Chondrocyte (in vitro differentiated cells): ENCODE data around the gene LIMCH1. TPM values are rescaled to one million over a fixed set of nuclear protein-coding genes. Genes with fewer than 3 reads are reported as not detected.
A peak's percentile ranks its signal among the peaks of the same experiment; 100 is the strongest.

Experiments used
- DNase-seq: peaks from one replicate; pipeline ENCODE4 v3.0.0; 2021; ENCODE audit warnings: mixed read lengths, low spot score
- H3K27ac Mint-ChIP-seq: one replicate; pipeline ENCODE4 v1.8.0; 2021; ENCODE audit warnings: mild to moderate bottlenecking, moderate library complexity, mixed read lengths; ENCODE audit not compliant: unreplicated experiment
- H3K27me3 Mint-ChIP-seq: 2 replicates; pipeline ENCODE4 v1.8.0; 2021; ENCODE audit warnings: low read depth, mixed read lengths
- H3K36me3 Mint-ChIP-seq: 2 replicates; pipeline ENCODE4 v1.8.0; 2021; ENCODE audit warnings: low read depth, mixed read lengths
- H3K4me1 Mint-ChIP-seq: 2 replicates; pipeline ENCODE4 v1.8.0; 2021; ENCODE audit warnings: low read depth, mild to moderate bottlenecking, mixed read lengths
- H3K4me3 Mint-ChIP-seq: one replicate; pipeline ENCODE4 v1.8.0; 2021; ENCODE audit warnings: mild to moderate bottlenecking, moderate library complexity, mixed read lengths; ENCODE audit not compliant: unreplicated experiment
- H3K9me3 Mint-ChIP-seq: 2 replicates; pipeline ENCODE4 v1.8.0; 2021; ENCODE audit warnings: low read depth, mixed read lengths
- total RNA-seq: library from RNA; stranded (reverse); gene quantifications from 3 replicates; pipeline ENCODE4 v1.2.1, GENCODE V29; 2021
- TF ChIP-seq, protein P1 (sequence below): fragments of 200-600 bp; sonication (generic); IDR thresholded peaks from 2 replicates; pipeline ENCODE4 v1.5.0; 2021; ENCODE audit warnings: antibody characterized with exemption, mild to moderate bottlenecking, moderate library complexity

The LIMCH1 gene
- total RNA-seq, 1 donor from 2014 or later, result 9.8 TPM

DNA sequence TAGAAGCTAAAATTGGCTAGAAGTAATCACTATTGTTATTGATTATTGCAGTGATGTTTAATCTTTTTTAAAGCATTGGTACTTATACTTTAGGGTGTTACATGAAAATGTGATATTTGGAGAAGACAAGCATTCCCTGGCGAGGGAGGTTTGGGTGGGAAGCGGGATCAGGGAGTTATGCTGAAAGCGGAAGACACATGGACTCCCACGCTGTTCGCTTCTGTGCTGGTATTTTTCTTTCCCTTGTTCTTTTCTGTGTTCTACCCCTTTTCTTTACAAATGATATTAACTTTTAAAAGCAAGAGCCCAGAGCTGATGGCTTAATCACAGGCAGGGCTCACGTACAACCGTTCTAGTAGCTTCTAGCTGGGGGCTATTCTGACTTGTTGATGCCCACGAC lies 148.9 kb downstream of the LIMCH1 start:
- Mint-ChIP-seq H3K27ac (no peak overlapping the region), H3K4me1 (no peaks in the 10 kb centered on the region), H3K4me3 (no peak overlapping the region), H3K36me3 (no peaks in the 10 kb centered on the region), H3K9me3 (no peaks in the 10 kb centered on the region), H3K27me3 (peaks cover 17% of the 10 kb centered on the region)
- TF ChIP-seq, protein P1, sequence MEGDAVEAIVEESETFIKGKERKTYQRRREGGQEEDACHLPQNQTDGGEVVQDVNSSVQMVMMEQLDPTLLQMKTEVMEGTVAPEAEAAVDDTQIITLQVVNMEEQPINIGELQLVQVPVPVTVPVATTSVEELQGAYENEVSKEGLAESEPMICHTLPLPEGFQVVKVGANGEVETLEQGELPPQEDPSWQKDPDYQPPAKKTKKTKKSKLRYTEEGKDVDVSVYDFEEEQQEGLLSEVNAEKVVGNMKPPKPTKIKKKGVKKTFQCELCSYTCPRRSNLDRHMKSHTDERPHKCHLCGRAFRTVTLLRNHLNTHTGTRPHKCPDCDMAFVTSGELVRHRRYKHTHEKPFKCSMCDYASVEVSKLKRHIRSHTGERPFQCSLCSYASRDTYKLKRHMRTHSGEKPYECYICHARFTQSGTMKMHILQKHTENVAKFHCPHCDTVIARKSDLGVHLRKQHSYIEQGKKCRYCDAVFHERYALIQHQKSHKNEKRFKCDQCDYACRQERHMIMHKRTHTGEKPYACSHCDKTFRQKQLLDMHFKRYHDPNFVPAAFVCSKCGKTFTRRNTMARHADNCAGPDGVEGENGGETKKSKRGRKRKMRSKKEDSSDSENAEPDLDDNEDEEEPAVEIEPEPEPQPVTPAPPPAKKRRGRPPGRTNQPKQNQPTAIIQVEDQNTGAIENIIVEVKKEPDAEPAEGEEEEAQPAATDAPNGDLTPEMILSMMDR, result no peak
- DNase-seq, result no peak

DNA sequence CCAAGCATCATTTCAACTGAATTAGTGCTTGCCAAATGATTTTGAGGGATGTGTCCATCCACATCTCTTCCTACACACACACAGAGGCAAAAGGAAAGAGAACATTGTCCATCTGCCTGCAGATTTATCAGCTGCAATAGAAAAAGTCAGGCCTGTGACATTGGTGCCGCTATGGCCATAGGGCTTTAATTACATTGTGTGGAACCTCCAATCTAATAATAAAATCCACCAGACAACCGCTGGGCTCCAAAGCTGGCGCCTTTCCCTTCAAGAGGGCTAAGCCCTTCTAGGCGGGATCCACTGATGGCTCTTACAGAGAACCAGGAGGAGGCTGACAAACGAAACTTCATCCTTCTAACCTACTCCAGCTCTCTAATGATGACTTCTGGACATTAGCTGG lies 150.0 kb downstream of the LIMCH1 start:
- TF ChIP-seq, protein P1, result no peak
- DNase-seq, result no peak
- Mint-ChIP-seq H3K4me3 (no peak overlapping the region), H3K4me1 (peaks cover 2% of the 10 kb centered on the region), H3K27ac (no peak overlapping the region), H3K36me3 (no peaks in the 10 kb centered on the region), H3K9me3 (no peaks in the 10 kb centered on the region), H3K27me3 (peaks cover 17% of the 10 kb centered on the region)

DNA sequence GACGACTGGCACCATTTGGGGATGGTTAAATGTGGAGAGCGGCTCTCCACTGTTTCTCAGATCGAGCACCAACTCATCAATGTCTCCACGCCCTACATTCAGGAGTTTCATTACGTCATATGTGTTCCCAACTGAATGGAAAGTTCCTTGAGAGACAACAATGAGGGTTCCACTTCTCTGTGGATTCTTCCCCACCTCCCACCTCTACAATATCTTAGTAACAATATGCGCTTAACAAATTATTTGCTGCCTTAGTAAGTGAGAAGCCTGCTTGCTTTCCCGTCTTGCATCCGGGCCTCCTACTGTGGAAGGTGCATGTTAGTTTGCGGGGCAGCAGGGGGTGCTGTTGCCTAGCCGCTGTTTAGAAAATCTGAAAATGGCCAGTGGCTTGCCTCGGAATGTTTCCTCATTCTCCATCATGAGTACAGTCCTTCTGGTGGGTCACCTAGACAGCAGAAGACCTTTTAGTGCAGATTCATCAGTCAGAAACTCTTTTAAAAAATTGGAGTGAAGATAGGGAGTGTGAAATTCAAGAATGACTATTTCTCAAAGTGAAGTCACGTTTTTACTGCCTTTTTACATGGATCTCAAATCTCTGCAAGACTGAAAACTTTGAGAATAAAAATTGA lies 154.9 kb downstream of the LIMCH1 start:
- DNase-seq, result no peak
- H3K36me3 Mint-ChIP-seq, result no peaks in the 10 kb centered on the region
- H3K27me3 Mint-ChIP-seq, result peaks cover 25% of the 10 kb centered on the region
- peaks cover 4% of the 10 kb centered on the region for H3K4me1 Mint-ChIP-seq
- no peak overlapping the region for H3K4me3 Mint-ChIP-seq
- H3K9me3 Mint-ChIP-seq, result no peaks in the 10 kb centered on the region
- no peak overlapping the region for H3K27ac Mint-ChIP-seq
- TF ChIP-seq, protein P1, result peak; percentile 85

DNA sequence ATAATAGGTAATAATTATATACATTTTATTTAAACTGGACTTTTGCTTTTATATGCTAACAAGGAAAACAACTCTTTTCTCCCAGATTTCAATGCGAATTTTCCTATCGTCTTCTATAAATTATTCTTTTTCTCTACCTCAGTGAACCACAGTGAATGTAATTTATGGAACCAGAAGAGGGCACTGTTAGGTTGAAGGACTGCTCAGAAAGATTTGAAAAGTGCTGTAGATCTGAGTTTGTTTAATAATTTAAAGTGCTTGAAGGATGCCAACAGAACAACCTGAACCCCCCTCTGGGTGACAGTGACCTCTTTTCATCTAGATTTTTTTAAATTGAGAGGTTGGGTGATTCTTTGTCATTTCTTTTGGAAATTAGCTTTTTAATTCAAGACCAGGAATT lies 155.7 kb downstream of the LIMCH1 start:
- no peak for DNase-seq
- TF ChIP-seq, protein P1, result peak; percentile 80

DNA sequence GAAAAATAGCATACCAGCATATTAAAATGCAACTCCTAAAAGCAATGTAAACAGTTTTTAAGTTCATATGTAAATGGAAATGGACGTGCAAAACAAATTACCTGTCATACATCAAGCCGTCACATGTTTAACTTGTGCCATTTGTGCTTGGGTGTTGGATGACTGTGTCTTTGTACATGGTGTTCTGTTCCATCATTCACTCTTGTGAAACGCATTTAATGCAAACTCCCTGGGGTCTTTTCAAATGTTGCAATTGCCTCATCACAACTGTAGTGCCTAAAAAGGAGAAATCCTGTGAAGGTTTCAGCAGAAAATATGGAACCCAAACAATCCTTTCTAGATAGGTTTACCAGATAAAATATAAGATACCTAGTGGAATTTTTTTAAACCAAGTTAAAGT lies 158.2 kb downstream of the LIMCH1 start:
- DNase-seq, result no peak

More for the DNA sequence above, 155.7 kb downstream of the LIMCH1 start:
- H3K36me3 Mint-ChIP-seq, result no peaks in the 10 kb centered on the region
- no peak overlapping the region for H3K4me3 Mint-ChIP-seq
- H3K4me1 Mint-ChIP-seq, result peaks cover 4% of the 10 kb centered on the region
- H3K27ac Mint-ChIP-seq, result no peak overlapping the region
- H3K9me3 Mint-ChIP-seq, result no peaks in the 10 kb centered on the region
- peaks cover 30% of the 10 kb centered on the region for H3K27me3 Mint-ChIP-seq

More for the DNA sequence above, 158.2 kb downstream of the LIMCH1 start:
- H3K4me1 Mint-ChIP-seq, result peaks cover 4% of the 10 kb centered on the region
- TF ChIP-seq, protein P1, result no peak
- H3K27me3 Mint-ChIP-seq, result peaks cover 38% of the 10 kb centered on the region
- H3K36me3 Mint-ChIP-seq, result no peaks in the 10 kb centered on the region
- H3K27ac Mint-ChIP-seq, result no peak overlapping the region
- no peaks in the 10 kb centered on the region for H3K9me3 Mint-ChIP-seq
- no peak overlapping the region for H3K4me3 Mint-ChIP-seq
